ENCODE data around the gene ATF3. TPM values are rescaled to one million over a fixed set of nuclear protein-coding genes. Genes with fewer than 3 reads are reported as not detected.
A peak's percentile ranks its signal among the peaks of the same experiment; 100 is the strongest.

The ATF3 gene
- total and polyA plus RNA-seq, 7 donors, result 3.2 to 162 (median 29.4) TPM

- Histone ChIP-seq H3K9me3 (no peaks in the 10 kb centered on the region), H3K27ac (peak overlapping the region in 2 of 4 donors; percentile 99), H3K4me3 (peak overlapping the region; percentile 54 to 88 (median 81)), H3K36me3 (no peaks in the 10 kb centered on the region), H3K4me1 (peaks cover 0 to 54% (median 38%) of the 10 kb centered on the region in 4 donors), H3K27me3 (peaks cover 12 to 39% (median 34%) of the 10 kb centered on the region in 3 donors)
- WGBS, 2 donors, result 1 to 2% methylated on average over 49 of the region's 49 CpGs
- TF ChIP-seq POLR2A (IDR thresholded peaks at IDR 0.05), result peak in 1 of 2 donors; percentile 28
- TF ChIP-seq EP300 (IDR thresholded peaks at IDR 0.05), result no peak
- no peak for TF ChIP-seq CTCF (IDR thresholded peaks at IDR 0.05)
- peak in 3 of 4 donors; percentile 5 to 24 (median 18) for TF ChIP-seq POLR2AphosphoS5 (IDR thresholded peaks at IDR 0.05)
- intact Hi-C loops (cut with DNase I), result loop anchor here (1.0 to 5.0 kb wide), 3 partner anchors 47 to 569 kb away; partner anchors contain the start of genes DTL, INTS7 and PPP2R5A
- peak; percentile 78 for DNase-seq
Observed at GRCh38 chr1:212606395-212607205, 2.0 kb upstream of the ATF3 start.

- 0 to 1% methylated on average over 34 of the region's 34 CpGs for WGBS, 2 donors
- H3K4me1 ChIP-seq, result peaks cover 0 to 54% (median 38%) of the 10 kb centered on the region in 4 donors
- peak overlapping the region; percentile 76 to 99 (median 99) for H3K27ac ChIP-seq
- H3K9me3 ChIP-seq, result no peaks in the 10 kb centered on the region
- H3K27me3 ChIP-seq, result peaks cover 12 to 39% (median 34%) of the 10 kb centered on the region in 3 donors
- peak overlapping the region; percentile 54 to 88 (median 81) for H3K4me3 ChIP-seq
- intact Hi-C loops (cut with DNase I), result loop anchor here (1.0 to 5.0 kb wide), 3 partner anchors 48 to 570 kb away; partner anchors contain the start of genes DTL, INTS7 and PPP2R5A
- DNase-seq, result peak; percentile 72
- TF ChIP-seq EP300 (IDR thresholded peaks at IDR 0.05), result no peak
- TF ChIP-seq CTCF (IDR thresholded peaks at IDR 0.05), result no peak
- TF ChIP-seq POLR2A (IDR thresholded peaks at IDR 0.05), result no peak
- TF ChIP-seq POLR2AphosphoS5 (IDR thresholded peaks at IDR 0.05), result peak; percentile 4 to 49 (median 29)
- no peaks in the 10 kb centered on the region for H3K36me3 ChIP-seq
Observed at GRCh38 chr1:212607206-212607912, 1.2 kb upstream of the ATF3 start.

GRCh38 chr1:212607913-212608391, 609 bp upstream of the ATF3 start:
- WGBS, 2 donors, result 0 to 1% methylated on average over 39 of the region's 39 CpGs
- Histone ChIP-seq H3K27me3 (peaks cover 12 to 39% (median 34%) of the 10 kb centered on the region in 3 donors), H3K36me3 (no peaks in the 10 kb centered on the region), H3K4me1 (peaks cover 0 to 54% (median 38%) of the 10 kb centered on the region in 4 donors), H3K9me3 (no peaks in the 10 kb centered on the region), H3K27ac (peak overlapping the region; percentile 76 to 99 (median 99)), H3K4me3 (peak overlapping the region; percentile 54 to 88 (median 81))
- intact Hi-C loops (cut with DNase I), result loop anchor here (1.0 to 5.0 kb wide), 4 partner anchors 49 to 571 kb away; partner anchors contain the start of genes DTL, INTS7 and PPP2R5A
- no peak for DNase-seq
- TF ChIP-seq POLR2AphosphoS5 (IDR thresholded peaks at IDR 0.05) (no peak), EP300 (IDR thresholded peaks at IDR 0.05) (peak in 1 of 4 donors; percentile 24)

- peak; percentile 80 for DNase-seq
- H3K4me1 ChIP-seq, result peaks cover 0 to 54% (median 38%) of the 10 kb centered on the region in 4 donors
- intact Hi-C loops (cut with DNase I), result loop anchor here (2.0 to 5.0 kb wide), 2 partner anchors 138 to 572 kb away; partner anchors contain the start of genes DTL and INTS7
Observed at GRCh38 chr1:212608959-212609700, 569 bp downstream of the ATF3 start.

More at GRCh38 chr1:212608959-212609700, 569 bp downstream of the ATF3 start:
- Histone ChIP-seq H3K9me3 (no peaks in the 10 kb centered on the region), H3K4me3 (peak overlapping the region; percentile 80 to 88 (median 81)), H3K27me3 (peaks cover 12 to 39% (median 34%) of the 10 kb centered on the region in 3 donors), H3K27ac (peak overlapping the region; percentile 97 to 99 (median 99)), H3K36me3 (no peaks in the 10 kb centered on the region)
- WGBS, 2 donors, result 0% methylated on average over 74 to 75 of the region's 75 CpGs
- no peak for TF ChIP-seq POLR2AphosphoS5 (IDR thresholded peaks at IDR 0.05)
- no peak for TF ChIP-seq POLR2A (IDR thresholded peaks at IDR 0.05)
- TF ChIP-seq EP300 (IDR thresholded peaks at IDR 0.05), result no peak
- peak in 3 of 4 experiments; percentile 13 to 43 (median 22) for TF ChIP-seq CTCF (IDR thresholded peaks at IDR 0.05)
